ENCODE data around the gene PLEKHN1.
"Not testable (repeated sequence)": the region's sequence is repeated elsewhere in the genome, so short reads cannot be mapped to it uniquely, and the experiment has no call there.

DNA sequence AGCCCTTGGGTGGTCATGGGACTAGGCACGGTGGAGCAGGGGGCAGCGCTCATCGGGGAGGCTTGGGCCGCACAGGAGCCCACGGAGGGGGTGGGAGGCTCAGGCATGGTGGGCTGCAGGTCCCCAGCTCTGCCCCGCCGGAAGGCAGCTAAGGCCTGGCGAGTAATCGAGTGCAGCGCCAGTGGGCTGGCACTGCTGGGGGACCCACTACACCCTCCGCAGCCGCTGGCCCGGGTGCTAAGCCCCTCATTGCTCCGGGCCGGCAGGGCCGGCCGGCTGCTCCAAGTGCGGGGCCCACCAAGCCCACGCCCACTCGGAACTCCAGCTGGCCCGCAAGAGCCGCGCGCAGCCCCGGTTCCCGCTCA, 52.0 kb downstream of the PLEKHN1 start:
- TF ChIP-seq, protein P1, sequence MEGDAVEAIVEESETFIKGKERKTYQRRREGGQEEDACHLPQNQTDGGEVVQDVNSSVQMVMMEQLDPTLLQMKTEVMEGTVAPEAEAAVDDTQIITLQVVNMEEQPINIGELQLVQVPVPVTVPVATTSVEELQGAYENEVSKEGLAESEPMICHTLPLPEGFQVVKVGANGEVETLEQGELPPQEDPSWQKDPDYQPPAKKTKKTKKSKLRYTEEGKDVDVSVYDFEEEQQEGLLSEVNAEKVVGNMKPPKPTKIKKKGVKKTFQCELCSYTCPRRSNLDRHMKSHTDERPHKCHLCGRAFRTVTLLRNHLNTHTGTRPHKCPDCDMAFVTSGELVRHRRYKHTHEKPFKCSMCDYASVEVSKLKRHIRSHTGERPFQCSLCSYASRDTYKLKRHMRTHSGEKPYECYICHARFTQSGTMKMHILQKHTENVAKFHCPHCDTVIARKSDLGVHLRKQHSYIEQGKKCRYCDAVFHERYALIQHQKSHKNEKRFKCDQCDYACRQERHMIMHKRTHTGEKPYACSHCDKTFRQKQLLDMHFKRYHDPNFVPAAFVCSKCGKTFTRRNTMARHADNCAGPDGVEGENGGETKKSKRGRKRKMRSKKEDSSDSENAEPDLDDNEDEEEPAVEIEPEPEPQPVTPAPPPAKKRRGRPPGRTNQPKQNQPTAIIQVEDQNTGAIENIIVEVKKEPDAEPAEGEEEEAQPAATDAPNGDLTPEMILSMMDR (conservative IDR thresholded peaks at IDR 0.05), result not testable (repeated sequence)
- TF ChIP-seq ZFX (IDR thresholded peaks at IDR 0.05), result not testable (repeated sequence)

All from C4-2B (cell line).